Stimulated activated naive CD8-positive, alpha-beta T cell treated with anti-CD3 and anti-CD28 coated beads, Interleukin-15, amount 100 ng/mL, for 72 hours (primary cell): ENCODE data around the gene NFIB.

Source experiments
- ATAC-seq: fragments of 150-1000 bp; cut with Tn5 transposase; 2 replicates; pipeline ENCODE4 v1.10.0; 2021; ENCODE audit warnings: mild to moderate bottlenecking, moderate library complexity
- DNase-seq, 2 donors: peaks; one replicate each; pipeline ENCODE4 v3.0.0; 2021 to 2022
- H3K27ac Mint-ChIP-seq, 2 donors: one replicate each; pipeline ENCODE4 v1.8.0; 2022; ENCODE audit warnings: mild to moderate bottlenecking in 2 of 2, mixed read lengths in 2 of 2, moderate library complexity in 2 of 2
- H3K27me3 Mint-ChIP-seq: one replicate; pipeline ENCODE4 v1.8.0; 2022; ENCODE audit warnings: mixed read lengths
- H3K4me1 Mint-ChIP-seq: one replicate; pipeline ENCODE4 v1.8.0; 2022; ENCODE audit warnings: mild to moderate bottlenecking, mixed read lengths
- H3K4me3 Mint-ChIP-seq, 2 donors: one replicate each; pipeline ENCODE4 v1.8.0; 2022; ENCODE audit warnings: mild to moderate bottlenecking in 2 of 2, mixed read lengths in 2 of 2, moderate library complexity in 1 of 2
- H3K9me3 Mint-ChIP-seq, 2 donors: one replicate each; pipeline ENCODE4 v1.8.0; 2022; ENCODE audit warnings: mixed read lengths in 2 of 2

The NFIB gene

GRCh38 chr9:14198047-14198840 lies 115.7 kb downstream of the NFIB start:
- H3K27ac Mint-ChIP-seq: no peak overlapping the region
- H3K4me3 Mint-ChIP-seq: no peak overlapping the region
- ATAC-seq: no peak
- no peaks in the 10 kb centered on the region for H3K27me3 Mint-ChIP-seq
- no peaks in the 10 kb centered on the region for H3K9me3 Mint-ChIP-seq
- H3K4me1 Mint-ChIP-seq: no peaks in the 10 kb centered on the region
- no peak for DNase-seq

- Mint-ChIP-seq H3K9me3 (no peaks in the 10 kb centered on the region), H3K27me3 (no peaks in the 10 kb centered on the region), H3K4me3 (no peak overlapping the region), H3K27ac (no peak overlapping the region), H3K4me1 (no peaks in the 10 kb centered on the region)
- ATAC-seq: no peak
- DNase-seq: no peak
Observed at GRCh38 chr9:14197325-14197858, 116.5 kb downstream of the NFIB start.

GRCh38 chr9:14193328-14193990 lies 120.5 kb downstream of the NFIB start:
- Mint-ChIP-seq H3K4me3 (no peak overlapping the region), H3K9me3 (no peaks in the 10 kb centered on the region), H3K27me3 (no peaks in the 10 kb centered on the region), H3K27ac (no peak overlapping the region), H3K4me1 (no peaks in the 10 kb centered on the region)
- no peak for ATAC-seq
- no peak for DNase-seq

GRCh38 chr9:14192556-14192955 lies 121.4 kb downstream of the NFIB start:
- no peak for ATAC-seq
- Mint-ChIP-seq H3K4me1 (no peaks in the 10 kb centered on the region), H3K27ac (no peak overlapping the region), H3K4me3 (no peak overlapping the region), H3K27me3 (no peaks in the 10 kb centered on the region), H3K9me3 (no peaks in the 10 kb centered on the region)
- no peak for DNase-seq

GRCh38 chr9:14191512-14191911 lies 122.4 kb downstream of the NFIB start:
- DNase-seq (no peak), ATAC-seq (no peak)
- Mint-ChIP-seq H3K9me3 (no peaks in the 10 kb centered on the region), H3K27ac (no peak overlapping the region), H3K4me3 (no peak overlapping the region), H3K4me1 (no peaks in the 10 kb centered on the region), H3K27me3 (no peaks in the 10 kb centered on the region)

- Mint-ChIP-seq H3K4me1 (no peaks in the 10 kb centered on the region), H3K9me3 (no peaks in the 10 kb centered on the region), H3K27me3 (no peaks in the 10 kb centered on the region), H3K27ac (no peak overlapping the region), H3K4me3 (no peak overlapping the region)
- DNase-seq (no peak), ATAC-seq (no peak)
Observed at GRCh38 chr9:14190240-14190639, 123.7 kb downstream of the NFIB start.

- no peak overlapping the region for H3K27ac Mint-ChIP-seq
- no peak overlapping the region for H3K4me3 Mint-ChIP-seq
- no peaks in the 10 kb centered on the region for H3K4me1 Mint-ChIP-seq
- no peaks in the 10 kb centered on the region for H3K27me3 Mint-ChIP-seq
- ATAC-seq: no peak
- DNase-seq: no peak
- no peaks in the 10 kb centered on the region for H3K9me3 Mint-ChIP-seq
Observed at GRCh38 chr9:14189578-14189977, 124.4 kb downstream of the NFIB start.

- no peak for DNase-seq
- no peaks in the 10 kb centered on the region for H3K4me1 Mint-ChIP-seq
- no peaks in the 10 kb centered on the region for H3K27me3 Mint-ChIP-seq
- no peak overlapping the region for H3K4me3 Mint-ChIP-seq
- H3K27ac Mint-ChIP-seq: no peak overlapping the region
- no peaks in the 10 kb centered on the region for H3K9me3 Mint-ChIP-seq
- ATAC-seq: no peak
Observed at GRCh38 chr9:14189146-14189545, 124.8 kb downstream of the NFIB start.

- H3K27ac Mint-ChIP-seq: no peak overlapping the region
- H3K4me1 Mint-ChIP-seq: no peaks in the 10 kb centered on the region
- H3K9me3 Mint-ChIP-seq: no peaks in the 10 kb centered on the region
- DNase-seq (no peak), ATAC-seq (no peak)
- H3K27me3 Mint-ChIP-seq: no peaks in the 10 kb centered on the region
- H3K4me3 Mint-ChIP-seq: no peak overlapping the region
Observed at GRCh38 chr9:14188538-14188937, 125.4 kb downstream of the NFIB start.

GRCh38 chr9:14188011-14188410 lies 125.9 kb downstream of the NFIB start:
- no peak overlapping the region for H3K27ac Mint-ChIP-seq
- no peaks in the 10 kb centered on the region for H3K9me3 Mint-ChIP-seq
- DNase-seq (no peak), ATAC-seq (no peak)
- H3K4me3 Mint-ChIP-seq: no peak overlapping the region
- H3K4me1 Mint-ChIP-seq: no peaks in the 10 kb centered on the region
- H3K27me3 Mint-ChIP-seq: no peaks in the 10 kb centered on the region

GRCh38 chr9:14186096-14186495 lies 127.8 kb downstream of the NFIB start:
- ATAC-seq: no peak
- Mint-ChIP-seq H3K27me3 (no peaks in the 10 kb centered on the region), H3K9me3 (no peaks in the 10 kb centered on the region), H3K27ac (no peak overlapping the region), H3K4me1 (no peaks in the 10 kb centered on the region), H3K4me3 (no peak overlapping the region)
- DNase-seq: no peak

GRCh38 chr9:14185016-14185415 lies 128.9 kb downstream of the NFIB start:
- Mint-ChIP-seq H3K27me3 (no peaks in the 10 kb centered on the region), H3K4me1 (no peaks in the 10 kb centered on the region), H3K9me3 (no peaks in the 10 kb centered on the region), H3K27ac (no peak overlapping the region), H3K4me3 (no peak overlapping the region)
- DNase-seq (no peak), ATAC-seq (no peak)

GRCh38 chr9:14183001-14183400 lies 130.9 kb downstream of the NFIB start:
- no peaks in the 10 kb centered on the region for H3K4me1 Mint-ChIP-seq
- ATAC-seq (no peak), DNase-seq (no peak)
- H3K9me3 Mint-ChIP-seq: no peaks in the 10 kb centered on the region
- no peak overlapping the region for H3K27ac Mint-ChIP-seq
- no peak overlapping the region for H3K4me3 Mint-ChIP-seq
- H3K27me3 Mint-ChIP-seq: no peaks in the 10 kb centered on the region

- DNase-seq (no peak), ATAC-seq (no peak)
- Mint-ChIP-seq H3K9me3 (no peaks in the 10 kb centered on the region), H3K4me3 (no peak overlapping the region), H3K4me1 (no peaks in the 10 kb centered on the region), H3K27ac (no peak overlapping the region), H3K27me3 (no peaks in the 10 kb centered on the region)
Observed at GRCh38 chr9:14180960-14181537, 132.9 kb downstream of the NFIB start.

- ATAC-seq: no peak
- Mint-ChIP-seq H3K4me1 (no peaks in the 10 kb centered on the region), H3K27me3 (no peaks in the 10 kb centered on the region), H3K9me3 (no peaks in the 10 kb centered on the region), H3K27ac (no peak overlapping the region), H3K4me3 (no peak overlapping the region)
- no peak for DNase-seq
Observed at GRCh38 chr9:14180093-14180959, 133.6 kb downstream of the NFIB start.
